HCT116 (cell line): Measurements from ENCODE around the gene NF1. TPM values are rescaled to one million over a fixed set of nuclear protein-coding genes. Genes with fewer than 3 reads are reported as not detected.

Source experiments
- ATAC-seq: fragments of 200-7000 bp; cut with Tn5 transposase; 2 replicates; pipeline ENCODE4 v1.9.1; 2020; ENCODE audit warnings: mild to moderate bottlenecking, moderate library complexity
- BruUV-seq: library from RNA; stranded (reverse); fragments of 400-500 nt; replicated peaks from 2 replicates; lab custom pipeline; 2021; lab: Mats Ljungman, UMichigan
- CTCF ChIA-PET: fragments of 300-600 bp; sonication (Branson Sonifier 250); formaldehyde crosslinking; loops from one replicate; lab custom pipeline; 2021; ENCODE audit warnings: antibody characterized with exemption; lab: Charles Lee
- POLR2A ChIA-PET: fragments of 300-600, 350-600 bp; sonication (Branson Sonifier 250); formaldehyde crosslinking; loops from one replicate; lab custom pipeline; 2021; ENCODE audit warnings: antibody characterized with exemption; lab: Charles Lee
- RAD21 ChIA-PET, 2 experiments: fragments of 300-600 bp; sonication (Branson Sonifier 250); formaldehyde crosslinking; loops; one replicate each; lab custom pipeline; 2023; ENCODE audit warnings: low total read pairs in 2 of 2; ENCODE audit not compliant: uncharacterized antibody in 2 of 2, unreplicated experiment in 2 of 2, low non-redundant PET in 1 of 2; lab: Charles Lee
- DNase-seq: peaks from one replicate; pipeline ENCODE4 v3.0.0-alpha.2; 2010; ENCODE audit warnings: low read depth, low spot score
- H2AFZ ChIP-seq: fragments of 200-600 bp; shearing (Covaris generic), sonication (generic); 2 replicates; pipeline ENCODE4 v1.6.1; 2017; ENCODE audit warnings: low read depth, mixed run types, mixed read lengths, antibody characterized with exemption, low read length; ENCODE audit not compliant: poor library complexity, severe bottlenecking
- H3K27ac ChIP-seq: 2 replicates; pipeline ENCODE4 v1.5.1; 2012; ENCODE audit warnings: low read depth, low read length
- H3K27me3 ChIP-seq: fragments of 200-600 bp; sonication (generic); 2 replicates; pipeline ENCODE4 v1.6.1; 2016; ENCODE audit warnings: mixed run types, low read length, mixed read lengths; ENCODE audit not compliant: insufficient read depth
- H3K36me3 ChIP-seq, 2 experiments: fragments of 200-500 bp in 1 of 2; fragments of 200-600 bp in 1 of 2; sonication (Bioruptor generic) in 1 of 2; sonication (generic) in 1 of 2; 2 replicates each; pipeline versions ENCODE4 v1.5.1 to v1.6.1; 2014 to 2016; ENCODE audit warnings: low read length in 2 of 2, inconsistent platforms in 1 of 2, mixed read lengths in 1 of 2, mixed run types in 1 of 2; ENCODE audit not compliant: insufficient read depth in 2 of 2, control insufficient read depth in 1 of 2
- H3K4me1 ChIP-seq, 2 experiments: fragments of 200-600 bp in 1 of 2; sonication (generic) in 1 of 2; 2 replicates each; pipeline versions ENCODE4 v1.5.1 to v1.6.1; 2012 to 2017; ENCODE audit warnings: low read length in 2 of 2, inconsistent platforms in 1 of 2, mild to moderate bottlenecking in 1 of 2, mixed read lengths in 1 of 2, mixed run types in 1 of 2, moderate library complexity in 1 of 2; ENCODE audit not compliant: insufficient read depth in 2 of 2, control insufficient read depth in 1 of 2
- H3K4me2 ChIP-seq: fragments of 200-600 bp; sonication (generic); 2 replicates; pipeline ENCODE4 v1.6.1; 2017; ENCODE audit warnings: mixed run types, low read length, mixed read lengths
- H3K4me3 ChIP-seq, 2 experiments: fragments of 200-600 bp in 1 of 2; sonication (generic) in 1 of 2; replicated peaks in 1 of 2; 2 replicates each; pipeline ENCODE4 v1.5.1; 2011 to 2016; ENCODE audit warnings: low read length in 2 of 2, control low read depth in 1 of 2, low read depth in 1 of 2, mild to moderate bottlenecking in 1 of 2, mixed read lengths in 1 of 2, mixed run types in 1 of 2
- H3K79me2 ChIP-seq: fragments of 200-600 bp; sonication (generic); 2 replicates; pipeline ENCODE4 v1.6.1; 2017; ENCODE audit warnings: mild to moderate bottlenecking, mixed run types, low read length, moderate library complexity, mixed read lengths; ENCODE audit not compliant: insufficient read depth
- H3K9ac ChIP-seq: fragments of 200-600 bp; sonication (generic); 2 replicates; pipeline ENCODE4 v1.6.1; 2016; ENCODE audit warnings: low read length, mixed read lengths
- H3K9me2 ChIP-seq: fragments of 200-600 bp; sonication (generic), shearing (Covaris generic); 2 replicates; pipeline ENCODE4 v1.6.1; 2017; ENCODE audit warnings: mixed run types, mild to moderate bottlenecking, moderate library complexity; ENCODE audit not compliant: insufficient read depth
- H3K9me3 ChIP-seq, 2 experiments: fragments of 200-500 bp in 1 of 2; fragments of 200-600 bp in 1 of 2; sonication (Bioruptor generic) in 1 of 2; sonication (generic) in 1 of 2; 2 replicates each; pipeline ENCODE4 v1.6.1; 2014 to 2017; ENCODE audit warnings: low read length in 2 of 2, mixed read lengths in 2 of 2, inconsistent platforms in 1 of 2, low read depth in 1 of 2, mild to moderate bottlenecking in 1 of 2, mixed run types in 1 of 2, moderate library complexity in 1 of 2; ENCODE audit not compliant: control insufficient read depth in 1 of 2, insufficient read depth in 1 of 2
- H4K20me1 ChIP-seq: fragments of 200-600 bp; sonication (generic), shearing (Covaris generic); 2 replicates; pipeline ENCODE4 v1.6.1; 2017; ENCODE audit warnings: mixed run types, mild to moderate bottlenecking, moderate library complexity; ENCODE audit not compliant: insufficient read depth
- ATF3 ChIP-seq: IDR thresholded peaks from 2 replicates; pipeline ENCODE4 v1.6.1; 2012
- CBX3 ChIP-seq: IDR thresholded peaks from 2 replicates; pipeline ENCODE4 v1.6.1; 2012; ENCODE audit warnings: low read depth
- CEBPB ChIP-seq: IDR thresholded peaks from 2 replicates; pipeline ENCODE4 v1.6.1; 2012; ENCODE audit warnings: low read depth
- EGR1 ChIP-seq: IDR thresholded peaks from 2 replicates; pipeline ENCODE4 v1.6.1; 2012; ENCODE audit warnings: low read depth
- ELF1 ChIP-seq: IDR thresholded peaks from 2 replicates; pipeline ENCODE4 v1.6.1; 2012; ENCODE audit warnings: low read depth, borderline replicate concordance
- EZH2phosphoT487 ChIP-seq: fragments of 200-600 bp; IDR thresholded peaks from 2 replicates; pipeline ENCODE4 v1.6.1; 2018; ENCODE audit warnings: antibody characterized with exemption, borderline replicate concordance
- JUND ChIP-seq: IDR thresholded peaks from 2 replicates; pipeline ENCODE4 v1.6.1; 2012
- POLR2A ChIP-seq: IDR thresholded peaks from 2 replicates; pipeline ENCODE4 v1.7.0; 2011; ENCODE audit warnings: borderline replicate concordance; ENCODE audit not compliant: insufficient read depth, insufficient read length; ENCODE audit errors: extremely low read depth
- POLR2AphosphoS5 ChIP-seq: IDR thresholded peaks from 2 replicates; pipeline ENCODE4 v1.6.1; 2011; ENCODE audit warnings: mild to moderate bottlenecking, low read depth, low read length, moderate library complexity
- REST ChIP-seq: IDR thresholded peaks from 2 replicates; pipeline ENCODE4 v1.6.1; 2012; ENCODE audit warnings: low read depth
- SIN3A ChIP-seq: IDR thresholded peaks from 2 replicates; pipeline ENCODE4 v1.6.1; 2012; ENCODE audit warnings: low read depth
- SP1 ChIP-seq: IDR thresholded peaks from 2 replicates; pipeline ENCODE4 v1.6.1; 2012; ENCODE audit warnings: low read depth
- SRF ChIP-seq: IDR thresholded peaks from 2 replicates; pipeline ENCODE4 v1.6.1; 2012; ENCODE audit warnings: low read depth
- TCF7L2 ChIP-seq: IDR thresholded peaks from 2 replicates; pipeline ENCODE4 v1.7.0; 2011; ENCODE audit warnings: borderline replicate concordance, inconsistent platforms; ENCODE audit not compliant: insufficient read depth, insufficient read length; ENCODE audit errors: extremely low read depth
- YY1 ChIP-seq: IDR thresholded peaks from 2 replicates; pipeline ENCODE4 v1.6.1; 2011; ENCODE audit warnings: low read length, low read depth, moderate library complexity, mild to moderate bottlenecking; ENCODE audit not compliant: insufficient replicate concordance; ENCODE audit errors: extremely low read depth
- ZFX ChIP-seq: fragments of 450-650 bp; IDR thresholded peaks from 2 replicates; pipeline ENCODE4 v1.6.1; 2017
- ZNF274 ChIP-seq: fragments of 200-500 bp; sonication (Bioruptor generic); IDR thresholded peaks from 2 replicates; pipeline ENCODE4 v1.6.1; 2014; ENCODE audit warnings: mild to moderate bottlenecking, low read depth, low read length, inconsistent platforms
- intact Hi-C: fragments of 100-400 bp; cut with micrococcal nuclease; formaldehyde crosslinking; loops from 2 replicates; pipeline ENCODE4 v1.10.0; 2022
- total RNA-seq: library from RNA; stranded (reverse); gene quantifications from one replicate; pipeline ENCODE4 v1.2.1, GENCODE V29; 2021; ENCODE audit not compliant: unreplicated experiment
- TF ChIP-seq, protein P1 (sequence below), 3 experiments: fragments of 200-600 bp in 1 of 3; sonication (generic) in 1 of 3; IDR thresholded peaks in 2 of 3; conservative IDR thresholded peaks in 1 of 3; 2 replicates each; pipeline ENCODE4 v1.5.1; 2012 to 2017; ENCODE audit warnings: low read depth in 2 of 3, low read length in 2 of 3, antibody characterized with exemption in 1 of 3, borderline replicate concordance in 1 of 3, control low read depth in 1 of 3, mild to moderate bottlenecking in 1 of 3, mixed read lengths in 1 of 3, mixed run types in 1 of 3, moderate library complexity in 1 of 3; ENCODE audit not compliant: insufficient read depth in 1 of 3
- TF ChIP-seq, protein P2 (sequence below): IDR thresholded peaks from 2 replicates; pipeline ENCODE4 v1.6.1; 2012
- TF ChIP-seq, protein P3 (sequence below): IDR thresholded peaks from 2 replicates; pipeline ENCODE4 v1.6.1; 2011; ENCODE audit warnings: mild to moderate bottlenecking, low read length, moderate library complexity; ENCODE audit not compliant: insufficient replicate concordance; ENCODE audit errors: extremely low read depth

The NF1 gene
- total RNA-seq, 1 experiment from 2014 or later, result 20.8 TPM

- Histone ChIP-seq H3K4me3 (no peak overlapping the region), H3K79me2 (peaks cover 82% of the 10 kb centered on the region), H2AFZ (no peak overlapping the region), H3K36me3 (no peaks in the 10 kb centered on the region), H3K4me2 (no peak overlapping the region), H3K9me2 (no peaks in the 10 kb centered on the region), H3K27me3 (no peaks in the 10 kb centered on the region), H3K9me3 (no peaks in the 10 kb centered on the region), H4K20me1 (no peaks in the 10 kb centered on the region; the same call in 1 of the 2 replicates), H3K9ac (no peak overlapping the region), H3K27ac (no peak overlapping the region), H3K4me1 (no peaks in the 10 kb centered on the region)
- intact Hi-C loops, result no loop called here
- CTCF ChIA-PET, result no interaction called here
- no TSS peak for BruUV-seq
- ATAC-seq, result no peak
- no peak for DNase-seq
- RAD21 ChIA-PET, result no interaction called here
- TF ChIP-seq SIN3A, result no peak
- no peak for TF ChIP-seq POLR2A
- TF ChIP-seq, protein P1, sequence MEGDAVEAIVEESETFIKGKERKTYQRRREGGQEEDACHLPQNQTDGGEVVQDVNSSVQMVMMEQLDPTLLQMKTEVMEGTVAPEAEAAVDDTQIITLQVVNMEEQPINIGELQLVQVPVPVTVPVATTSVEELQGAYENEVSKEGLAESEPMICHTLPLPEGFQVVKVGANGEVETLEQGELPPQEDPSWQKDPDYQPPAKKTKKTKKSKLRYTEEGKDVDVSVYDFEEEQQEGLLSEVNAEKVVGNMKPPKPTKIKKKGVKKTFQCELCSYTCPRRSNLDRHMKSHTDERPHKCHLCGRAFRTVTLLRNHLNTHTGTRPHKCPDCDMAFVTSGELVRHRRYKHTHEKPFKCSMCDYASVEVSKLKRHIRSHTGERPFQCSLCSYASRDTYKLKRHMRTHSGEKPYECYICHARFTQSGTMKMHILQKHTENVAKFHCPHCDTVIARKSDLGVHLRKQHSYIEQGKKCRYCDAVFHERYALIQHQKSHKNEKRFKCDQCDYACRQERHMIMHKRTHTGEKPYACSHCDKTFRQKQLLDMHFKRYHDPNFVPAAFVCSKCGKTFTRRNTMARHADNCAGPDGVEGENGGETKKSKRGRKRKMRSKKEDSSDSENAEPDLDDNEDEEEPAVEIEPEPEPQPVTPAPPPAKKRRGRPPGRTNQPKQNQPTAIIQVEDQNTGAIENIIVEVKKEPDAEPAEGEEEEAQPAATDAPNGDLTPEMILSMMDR (IDR thresholded peaks at IDR 0.05 in 2 of 3, conservative IDR thresholded peaks at IDR 0.05 in 1 of 3; ENCODE audit: borderline replicate concordance in 1 of 3, insufficient read depth in 1 of 3, low read depth in 2 of 3, low read length in 2 of 3), result no peak
- TF ChIP-seq SRF, result no peak
- no peak for TF ChIP-seq SP1
- TF ChIP-seq EZH2phosphoT487, result no peak
- TF ChIP-seq POLR2AphosphoS5, result no peak
- TF ChIP-seq YY1, result no peak
- TF ChIP-seq ATF3, result no peak
- TF ChIP-seq JUND, result no peak
- no peak for TF ChIP-seq EGR1
- TF ChIP-seq CBX3, result no peak
- TF ChIP-seq, protein P2, sequence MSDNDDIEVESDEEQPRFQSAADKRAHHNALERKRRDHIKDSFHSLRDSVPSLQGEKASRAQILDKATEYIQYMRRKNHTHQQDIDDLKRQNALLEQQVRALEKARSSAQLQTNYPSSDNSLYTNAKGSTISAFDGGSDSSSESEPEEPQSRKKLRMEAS, result no peak
- TF ChIP-seq, protein P3, sequence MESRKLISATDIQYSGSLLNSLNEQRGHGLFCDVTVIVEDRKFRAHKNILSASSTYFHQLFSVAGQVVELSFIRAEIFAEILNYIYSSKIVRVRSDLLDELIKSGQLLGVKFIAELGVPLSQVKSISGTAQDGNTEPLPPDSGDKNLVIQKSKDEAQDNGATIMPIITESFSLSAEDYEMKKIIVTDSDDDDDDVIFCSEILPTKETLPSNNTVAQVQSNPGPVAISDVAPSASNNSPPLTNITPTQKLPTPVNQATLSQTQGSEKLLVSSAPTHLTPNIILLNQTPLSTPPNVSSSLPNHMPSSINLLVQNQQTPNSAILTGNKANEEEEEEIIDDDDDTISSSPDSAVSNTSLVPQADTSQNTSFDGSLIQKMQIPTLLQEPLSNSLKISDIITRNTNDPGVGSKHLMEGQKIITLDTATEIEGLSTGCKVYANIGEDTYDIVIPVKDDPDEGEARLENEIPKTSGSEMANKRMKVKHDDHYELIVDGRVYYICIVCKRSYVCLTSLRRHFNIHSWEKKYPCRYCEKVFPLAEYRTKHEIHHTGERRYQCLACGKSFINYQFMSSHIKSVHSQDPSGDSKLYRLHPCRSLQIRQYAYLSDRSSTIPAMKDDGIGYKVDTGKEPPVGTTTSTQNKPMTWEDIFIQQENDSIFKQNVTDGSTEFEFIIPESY, result no peak
- no peak for TF ChIP-seq ZNF274
- no peak for TF ChIP-seq ZFX
- TF ChIP-seq CEBPB, result no peak
- TF ChIP-seq REST, result no peak
- no peak for TF ChIP-seq TCF7L2
- no peak for TF ChIP-seq ELF1
- POLR2A ChIA-PET, result no interaction called here
Observed at GRCh38 chr17:31122746-31123145, 28.0 kb downstream of the NF1 start.
